Measurements from ENCODE around the gene DNAH10. TPM values are rescaled to one million over a fixed set of nuclear protein-coding genes. Genes with fewer than 3 reads are reported as not detected.

DNAH10 gene
- total RNA-seq, 1 donor from 2014 or later, result 0.31 TPM

- H3K36me3 Mint-ChIP-seq (ENCODE audit: low read depth), result peaks cover 1% of the 10 kb centered on the region
Measured at GRCh38 chr12:123949770-123950165, 187.7 kb downstream of the DNAH10 start.

GRCh38 chr12:123950476-123951349, 188.6 kb downstream of the DNAH10 start:
- Mint-ChIP-seq H3K4me3 (no peak overlapping the region), H3K4me1 (ENCODE audit: low read depth) (no peaks in the 10 kb centered on the region), H3K27me3 (ENCODE audit: insufficient read depth) (peaks cover 2% of the 10 kb centered on the region), H3K36me3 (ENCODE audit: low read depth) (peaks cover 1% of the 10 kb centered on the region), H3K27ac (no peak overlapping the region), H3K9me3 (no peaks in the 10 kb centered on the region)
- intact Hi-C loops (cut with micrococcal nuclease), result no loop called here
- DNase-seq (ENCODE audit: low spot score), result no peak

More at GRCh38 chr12:123949770-123950165, 187.7 kb downstream of the DNAH10 start:
- Mint-ChIP-seq H3K4me3 (no peak overlapping the region), H3K27ac (no peak overlapping the region), H3K27me3 (ENCODE audit: insufficient read depth) (peaks cover 2% of the 10 kb centered on the region), H3K4me1 (ENCODE audit: low read depth) (no peaks in the 10 kb centered on the region), H3K9me3 (no peaks in the 10 kb centered on the region)
- no peak for DNase-seq (ENCODE audit: low spot score)
- intact Hi-C loops (cut with micrococcal nuclease), result no loop called here

- H3K36me3 Mint-ChIP-seq (ENCODE audit: low read depth), result no peaks in the 10 kb centered on the region
- H3K27ac Mint-ChIP-seq, result no peak overlapping the region
- DNase-seq (ENCODE audit: low spot score), result no peak
- H3K4me3 Mint-ChIP-seq, result no peak overlapping the region
- intact Hi-C loops (cut with micrococcal nuclease), result no loop called here
- peaks cover 2% of the 10 kb centered on the region for H3K27me3 Mint-ChIP-seq (ENCODE audit: insufficient read depth)
- no peaks in the 10 kb centered on the region for H3K9me3 Mint-ChIP-seq
- no peaks in the 10 kb centered on the region for H3K4me1 Mint-ChIP-seq (ENCODE audit: low read depth)
Measured at GRCh38 chr12:123951467-123951866, 189.4 kb downstream of the DNAH10 start.

GRCh38 chr12:123952037-123952436, 189.9 kb downstream of the DNAH10 start:
- intact Hi-C loops (cut with micrococcal nuclease), result no loop called here
- no peaks in the 10 kb centered on the region for H3K4me1 Mint-ChIP-seq (ENCODE audit: low read depth)
- no peak for DNase-seq (ENCODE audit: low spot score)
- no peak overlapping the region for H3K4me3 Mint-ChIP-seq
- H3K27me3 Mint-ChIP-seq (ENCODE audit: insufficient read depth), result peaks cover 2% of the 10 kb centered on the region
- no peaks in the 10 kb centered on the region for H3K9me3 Mint-ChIP-seq
- H3K36me3 Mint-ChIP-seq (ENCODE audit: low read depth), result no peaks in the 10 kb centered on the region
- no peak overlapping the region for H3K27ac Mint-ChIP-seq

- DNase-seq (ENCODE audit: low spot score), result no peak
- peaks cover 2% of the 10 kb centered on the region for H3K27me3 Mint-ChIP-seq (ENCODE audit: insufficient read depth)
- H3K9me3 Mint-ChIP-seq, result no peaks in the 10 kb centered on the region
- intact Hi-C loops (cut with micrococcal nuclease), result no loop called here
- H3K36me3 Mint-ChIP-seq (ENCODE audit: low read depth), result no peaks in the 10 kb centered on the region
- H3K27ac Mint-ChIP-seq, result no peak overlapping the region
- no peaks in the 10 kb centered on the region for H3K4me1 Mint-ChIP-seq (ENCODE audit: low read depth)
- H3K4me3 Mint-ChIP-seq, result no peak overlapping the region
Measured at GRCh38 chr12:123954647-123955350, 192.7 kb downstream of the DNAH10 start.

- Mint-ChIP-seq H3K27ac (no peak overlapping the region), H3K9me3 (no peaks in the 10 kb centered on the region), H3K27me3 (ENCODE audit: insufficient read depth) (peaks cover 3% of the 10 kb centered on the region), H3K4me3 (no peak overlapping the region), H3K36me3 (ENCODE audit: low read depth) (no peaks in the 10 kb centered on the region), H3K4me1 (ENCODE audit: low read depth) (no peaks in the 10 kb centered on the region)
- no peak for DNase-seq (ENCODE audit: low spot score)
- intact Hi-C loops (cut with micrococcal nuclease), result no loop called here
Measured at GRCh38 chr12:123956249-123956648, 194.1 kb downstream of the DNAH10 start.

- no peaks in the 10 kb centered on the region for H3K36me3 Mint-ChIP-seq (ENCODE audit: low read depth)
- no peak overlapping the region for H3K27ac Mint-ChIP-seq
- H3K9me3 Mint-ChIP-seq, result no peaks in the 10 kb centered on the region
- H3K4me1 Mint-ChIP-seq (ENCODE audit: low read depth), result no peaks in the 10 kb centered on the region
- H3K27me3 Mint-ChIP-seq (ENCODE audit: insufficient read depth), result peaks cover 4% of the 10 kb centered on the region
- intact Hi-C loops (cut with micrococcal nuclease), result no loop called here
- H3K4me3 Mint-ChIP-seq, result no peak overlapping the region
- DNase-seq (ENCODE audit: low spot score), result no peak
Measured at GRCh38 chr12:123957196-123957595, 195.1 kb downstream of the DNAH10 start.

- peaks cover 4% of the 10 kb centered on the region for H3K27me3 Mint-ChIP-seq (ENCODE audit: insufficient read depth)
- H3K9me3 Mint-ChIP-seq, result no peaks in the 10 kb centered on the region
- intact Hi-C loops (cut with micrococcal nuclease), result no loop called here
- H3K27ac Mint-ChIP-seq, result no peak overlapping the region
- H3K4me3 Mint-ChIP-seq, result no peak overlapping the region
- DNase-seq (ENCODE audit: low spot score), result no peak
- no peaks in the 10 kb centered on the region for H3K36me3 Mint-ChIP-seq (ENCODE audit: low read depth)
- no peaks in the 10 kb centered on the region for H3K4me1 Mint-ChIP-seq (ENCODE audit: low read depth)
Measured at GRCh38 chr12:123958462-123958861, 196.4 kb downstream of the DNAH10 start.

GRCh38 chr12:123958876-123959275, 196.8 kb downstream of the DNAH10 start:
- H3K27ac Mint-ChIP-seq, result no peak overlapping the region
- DNase-seq (ENCODE audit: low spot score), result no peak
- H3K9me3 Mint-ChIP-seq, result no peaks in the 10 kb centered on the region
- no peaks in the 10 kb centered on the region for H3K36me3 Mint-ChIP-seq (ENCODE audit: low read depth)
- intact Hi-C loops (cut with micrococcal nuclease), result no loop called here
- H3K27me3 Mint-ChIP-seq (ENCODE audit: insufficient read depth), result peaks cover 6% of the 10 kb centered on the region
- no peaks in the 10 kb centered on the region for H3K4me1 Mint-ChIP-seq (ENCODE audit: low read depth)
- no peak overlapping the region for H3K4me3 Mint-ChIP-seq

- no peak for DNase-seq (ENCODE audit: low spot score)
- intact Hi-C loops (cut with micrococcal nuclease), result no loop called here
Measured at GRCh38 chr12:123960029-123960735, 198.1 kb downstream of the DNAH10 start.

GRCh38 chr12:123960856-123961255, 198.8 kb downstream of the DNAH10 start:
- intact Hi-C loops (cut with micrococcal nuclease), result no loop called here
- no peaks in the 10 kb centered on the region for H3K9me3 Mint-ChIP-seq
- no peak overlapping the region for H3K4me3 Mint-ChIP-seq
- no peaks in the 10 kb centered on the region for H3K36me3 Mint-ChIP-seq (ENCODE audit: low read depth)
- H3K27me3 Mint-ChIP-seq (ENCODE audit: insufficient read depth), result peaks cover 6% of the 10 kb centered on the region
- DNase-seq (ENCODE audit: low spot score), result no peak
- H3K4me1 Mint-ChIP-seq (ENCODE audit: low read depth), result no peaks in the 10 kb centered on the region
- no peak overlapping the region for H3K27ac Mint-ChIP-seq

More at GRCh38 chr12:123960029-123960735, 198.1 kb downstream of the DNAH10 start:
- Mint-ChIP-seq H3K4me3 (no peak overlapping the region), H3K27ac (no peak overlapping the region), H3K9me3 (no peaks in the 10 kb centered on the region), H3K36me3 (ENCODE audit: low read depth) (no peaks in the 10 kb centered on the region), H3K27me3 (ENCODE audit: insufficient read depth) (peaks cover 6% of the 10 kb centered on the region), H3K4me1 (ENCODE audit: low read depth) (no peaks in the 10 kb centered on the region)

GRCh38 chr12:123961585-123962345, 199.7 kb downstream of the DNAH10 start:
- no peak overlapping the region for H3K27ac Mint-ChIP-seq
- H3K27me3 Mint-ChIP-seq (ENCODE audit: insufficient read depth), result peaks cover 6% of the 10 kb centered on the region
- intact Hi-C loops (cut with micrococcal nuclease), result no loop called here
- no peaks in the 10 kb centered on the region for H3K9me3 Mint-ChIP-seq
- no peaks in the 10 kb centered on the region for H3K36me3 Mint-ChIP-seq (ENCODE audit: low read depth)
- no peak overlapping the region for H3K4me3 Mint-ChIP-seq
- no peak for DNase-seq (ENCODE audit: low spot score)
- H3K4me1 Mint-ChIP-seq (ENCODE audit: low read depth), result no peaks in the 10 kb centered on the region

Data from activated T-helper 1 cell treated with anti-CD3 and anti-CD28 coated beads, Interleukin-12 subunit alpha, Interleukin-12 subunit beta, Interleukin-2, Interleukin-4 antibody, amounts not matched to agents 30 ng/mL and 10 ng/mL and 1 ng/mL, durations not matched to agents 14 hours and 24 hours and 36 hours (primary cell).